ENCODE data around the gene GRM1.

Gene GRM1

DNA sequence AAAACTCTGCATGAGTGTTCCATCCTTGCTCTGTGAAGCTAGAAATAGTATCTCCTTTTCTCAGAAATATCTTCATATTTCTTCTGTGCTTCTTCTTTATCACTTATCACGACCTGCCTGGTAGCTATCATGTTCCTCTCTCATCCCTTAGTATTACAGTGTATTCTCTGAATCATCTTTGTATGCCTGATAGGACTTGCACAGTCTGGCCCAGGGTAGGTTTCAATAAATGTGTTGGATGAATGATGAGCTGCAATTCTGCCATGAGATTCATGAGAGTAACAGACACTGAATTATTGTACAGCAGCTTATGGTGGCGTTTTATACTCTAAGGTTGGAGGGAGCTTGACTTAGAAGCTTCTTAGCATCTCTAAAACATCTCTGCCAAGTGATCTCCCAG is 66.6 kb downstream of the GRM1 start:
- Histone ChIP-seq H3K4me3 (no peak overlapping the region), H3K9me3 (no peaks in the 10 kb centered on the region), H3K4me1 (no peaks in the 10 kb centered on the region), H3K36me3 (no peaks in the 10 kb centered on the region), H3K27ac (no peak overlapping the region), H3K27me3 (no peaks in the 10 kb centered on the region)
- TF ChIP-seq, protein P1, sequence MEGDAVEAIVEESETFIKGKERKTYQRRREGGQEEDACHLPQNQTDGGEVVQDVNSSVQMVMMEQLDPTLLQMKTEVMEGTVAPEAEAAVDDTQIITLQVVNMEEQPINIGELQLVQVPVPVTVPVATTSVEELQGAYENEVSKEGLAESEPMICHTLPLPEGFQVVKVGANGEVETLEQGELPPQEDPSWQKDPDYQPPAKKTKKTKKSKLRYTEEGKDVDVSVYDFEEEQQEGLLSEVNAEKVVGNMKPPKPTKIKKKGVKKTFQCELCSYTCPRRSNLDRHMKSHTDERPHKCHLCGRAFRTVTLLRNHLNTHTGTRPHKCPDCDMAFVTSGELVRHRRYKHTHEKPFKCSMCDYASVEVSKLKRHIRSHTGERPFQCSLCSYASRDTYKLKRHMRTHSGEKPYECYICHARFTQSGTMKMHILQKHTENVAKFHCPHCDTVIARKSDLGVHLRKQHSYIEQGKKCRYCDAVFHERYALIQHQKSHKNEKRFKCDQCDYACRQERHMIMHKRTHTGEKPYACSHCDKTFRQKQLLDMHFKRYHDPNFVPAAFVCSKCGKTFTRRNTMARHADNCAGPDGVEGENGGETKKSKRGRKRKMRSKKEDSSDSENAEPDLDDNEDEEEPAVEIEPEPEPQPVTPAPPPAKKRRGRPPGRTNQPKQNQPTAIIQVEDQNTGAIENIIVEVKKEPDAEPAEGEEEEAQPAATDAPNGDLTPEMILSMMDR (IDR thresholded peaks at IDR 0.05): no peak
- intact Hi-C loops (cut with DNase I; ENCODE audit: low total_unique reads): no loop called here
- no peak for DNase-seq

DNA sequence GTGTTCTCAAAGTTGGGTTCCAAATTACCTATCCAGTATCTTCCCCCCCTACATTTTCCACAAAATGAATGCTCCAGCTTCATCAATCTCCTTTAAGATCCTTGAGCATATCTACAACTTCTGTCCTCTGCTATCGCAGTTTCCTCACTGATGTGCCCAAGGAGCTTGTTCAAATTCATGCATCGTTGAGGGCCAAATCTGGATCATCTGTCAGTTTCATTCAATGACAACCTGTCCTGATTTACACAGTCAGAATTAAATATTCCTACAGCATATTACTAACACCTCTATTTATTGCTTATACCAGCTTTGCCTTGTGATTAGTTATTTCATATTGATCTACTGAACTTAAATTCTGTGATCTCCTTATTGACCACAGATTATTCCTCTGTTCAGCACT is 68.7 kb downstream of the GRM1 start:
- Histone ChIP-seq H3K9me3 (no peaks in the 10 kb centered on the region), H3K27me3 (no peaks in the 10 kb centered on the region), H3K36me3 (no peaks in the 10 kb centered on the region), H3K4me3 (no peak overlapping the region), H3K4me1 (no peaks in the 10 kb centered on the region), H3K27ac (no peak overlapping the region)
- intact Hi-C loops (cut with DNase I; ENCODE audit: low total_unique reads): no loop called here
- TF ChIP-seq, protein P1 (IDR thresholded peaks at IDR 0.05): no peak
- no peak for DNase-seq

DNA sequence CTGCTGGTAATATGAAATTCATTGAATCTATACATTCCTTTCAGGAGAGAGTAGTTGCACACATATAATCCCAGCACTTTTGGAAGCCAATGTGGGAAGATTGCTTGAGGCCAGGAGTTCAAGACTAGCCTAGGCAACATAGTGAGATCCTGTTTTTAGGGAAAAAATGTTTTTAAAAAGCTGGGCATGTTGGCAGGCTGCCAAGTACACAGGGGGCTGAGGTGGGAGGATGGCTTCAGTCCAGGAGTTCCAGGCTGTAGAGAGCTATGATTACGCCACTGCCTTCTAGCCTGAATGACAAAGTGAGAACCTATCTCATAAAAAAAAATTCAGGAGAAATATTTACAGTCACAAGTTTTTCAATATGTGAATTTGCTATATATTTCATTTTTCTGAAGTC is 71.9 kb downstream of the GRM1 start:
- Histone ChIP-seq H3K27ac (no peak overlapping the region), H3K4me3 (no peak overlapping the region), H3K36me3 (no peaks in the 10 kb centered on the region), H3K9me3 (no peaks in the 10 kb centered on the region), H3K27me3 (no peaks in the 10 kb centered on the region), H3K4me1 (no peaks in the 10 kb centered on the region)
- TF ChIP-seq, protein P1 (IDR thresholded peaks at IDR 0.05): no peak
- DNase-seq: no peak
- intact Hi-C loops (cut with DNase I; ENCODE audit: low total_unique reads): no loop called here

DNA sequence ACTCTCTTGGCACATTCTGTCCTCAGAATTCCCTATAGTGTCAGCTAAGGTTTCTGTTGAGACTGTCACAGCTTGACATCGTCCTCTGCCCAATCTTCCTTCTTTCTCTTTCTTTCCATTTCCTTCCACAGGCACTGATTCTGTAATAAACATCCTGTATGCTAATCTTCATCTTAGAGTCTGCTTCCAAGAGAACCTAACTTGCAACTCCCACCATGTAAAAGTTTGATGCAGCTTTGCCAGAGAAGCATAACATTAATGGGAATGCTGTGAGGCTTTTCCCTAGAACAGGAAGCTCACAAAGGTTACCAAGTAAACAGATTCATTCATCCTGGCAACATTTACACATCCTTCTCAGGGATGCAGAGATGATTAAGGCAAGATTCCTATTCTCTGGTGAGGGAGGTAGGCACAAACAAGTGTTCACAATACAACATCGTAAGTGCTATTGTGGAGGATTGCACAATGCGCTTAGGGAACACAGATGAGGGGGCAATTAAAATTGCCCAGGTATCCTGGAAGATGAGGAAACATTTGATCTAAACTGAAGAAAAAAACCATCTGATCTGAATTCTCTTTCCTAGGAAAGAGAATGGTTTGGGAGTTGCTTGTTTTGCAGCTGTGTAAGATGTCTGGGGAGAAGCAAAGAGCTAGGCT is 74.7 kb downstream of the GRM1 start:
- H3K4me3 ChIP-seq: no peak overlapping the region
- intact Hi-C loops (cut with DNase I; ENCODE audit: low total_unique reads): no loop called here

DNA sequence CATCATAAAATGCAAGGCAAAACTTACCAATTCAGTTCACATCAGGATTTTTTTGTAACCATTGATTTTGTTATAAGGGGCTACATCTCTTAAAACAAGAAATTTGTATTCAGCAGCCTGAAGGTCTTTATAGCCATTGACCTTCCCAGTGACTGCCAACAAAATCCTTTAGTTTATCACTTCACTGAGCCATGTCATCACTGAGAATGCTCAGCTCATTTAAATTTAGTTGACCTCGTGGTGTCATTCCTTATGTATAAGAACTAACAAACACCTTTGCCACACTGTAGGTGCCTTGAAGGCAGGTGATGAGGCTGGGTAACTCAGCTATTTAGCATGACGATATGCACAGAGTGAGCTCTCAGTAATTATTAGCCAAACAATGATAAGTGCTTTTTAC is 77.7 kb downstream of the GRM1 start:
- Histone ChIP-seq H3K27ac (no peak overlapping the region), H3K27me3 (no peaks in the 10 kb centered on the region), H3K9me3 (peaks cover 0 to 11% (median 0%) of the 10 kb centered on the region in 3 donors), H3K36me3 (no peaks in the 10 kb centered on the region), H3K4me1 (no peaks in the 10 kb centered on the region), H3K4me3 (no peak overlapping the region)
- intact Hi-C loops (cut with DNase I; ENCODE audit: low total_unique reads): no loop called here
- TF ChIP-seq, protein P1 (IDR thresholded peaks at IDR 0.05): no peak
- DNase-seq: no peak

More for the DNA sequence above, 74.7 kb downstream of the GRM1 start:
- Histone ChIP-seq H3K27me3 (no peaks in the 10 kb centered on the region), H3K27ac (no peak overlapping the region), H3K9me3 (no peaks in the 10 kb centered on the region), H3K4me1 (no peaks in the 10 kb centered on the region), H3K36me3 (no peaks in the 10 kb centered on the region)
- TF ChIP-seq, protein P1 (IDR thresholded peaks at IDR 0.05): no peak
- DNase-seq: no peak

DNA sequence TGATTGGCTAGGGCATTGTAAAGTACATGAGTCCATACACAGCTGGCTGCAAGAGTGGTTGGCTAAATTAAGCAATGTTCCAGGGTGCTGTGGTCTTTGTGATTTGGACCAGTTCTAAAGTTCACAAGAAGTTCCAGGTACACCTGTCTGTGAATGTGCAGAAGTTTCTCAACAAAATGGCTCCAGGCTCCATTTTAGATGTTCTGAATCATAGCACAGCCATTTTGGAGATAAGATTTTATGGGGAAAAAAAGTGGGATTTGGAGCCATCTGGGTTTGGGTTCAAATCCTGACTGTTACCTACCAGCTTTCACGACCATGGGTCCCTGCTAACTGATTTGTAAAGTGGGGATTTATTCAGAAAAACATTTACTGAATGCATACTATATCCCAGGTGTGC is 82.1 kb downstream of the GRM1 start:
- TF ChIP-seq, protein P1 (IDR thresholded peaks at IDR 0.05): no peak
- intact Hi-C loops (cut with DNase I; ENCODE audit: low total_unique reads): no loop called here

More for the DNA sequence above, 82.1 kb downstream of the GRM1 start:
- Histone ChIP-seq H3K4me3 (no peak overlapping the region), H3K36me3 (no peaks in the 10 kb centered on the region), H3K27ac (no peak overlapping the region), H3K27me3 (no peaks in the 10 kb centered on the region), H3K4me1 (no peaks in the 10 kb centered on the region), H3K9me3 (peaks cover 0 to 11% (median 0%) of the 10 kb centered on the region in 3 donors)
- no peak for DNase-seq

Data from tibial artery (tissue), 4 donors.